DMS153 (cell line): ENCODE data around the gene PNMA6A.
A peak's percentile ranks its signal among the peaks of the same experiment; 100 is the strongest.
"Not testable (repeated sequence)": the region's sequence is repeated elsewhere in the genome, so short reads cannot be mapped to it uniquely, and the experiment has no call there.

ENCODE experiments used
- DNase-seq: peaks from one replicate; lab custom pipeline; 2025; lab: John Stamatoyannopoulos, UW

Gene PNMA6A

GRCh38 chrX:153071909-153072583 lies at the start of gene PNMA6A:
TSS of gene PNMA6A (plus strand) at chrX:153072454. CDS start at chrX:153073063, 609 bp downstream.
- DNase-seq: not testable (repeated sequence)

DNA sequence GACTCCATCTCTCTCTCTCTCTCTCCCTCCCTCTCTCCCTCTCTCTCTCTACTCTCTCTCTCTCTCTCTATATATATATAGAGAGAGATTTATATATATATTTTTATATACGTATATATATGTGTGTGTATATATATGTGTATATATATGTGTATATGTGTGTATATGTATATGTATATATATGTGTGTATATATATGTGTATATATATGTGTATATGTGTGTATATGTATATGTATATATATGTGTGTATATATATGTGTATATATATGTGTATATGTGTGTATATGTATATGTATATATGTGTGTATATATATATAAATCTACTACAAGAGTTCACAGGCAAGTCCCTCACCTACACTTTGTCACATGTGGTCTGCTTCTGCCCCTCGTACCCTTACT lies 45.8 kb upstream of the PNMA6A start:
- DNase-seq: not testable (repeated sequence)

- not testable (repeated sequence) for DNase-seq
These were observed 43.8 kb upstream of the PNMA6A start for GRCh38 chrX:153028487-153028886.

DNA sequence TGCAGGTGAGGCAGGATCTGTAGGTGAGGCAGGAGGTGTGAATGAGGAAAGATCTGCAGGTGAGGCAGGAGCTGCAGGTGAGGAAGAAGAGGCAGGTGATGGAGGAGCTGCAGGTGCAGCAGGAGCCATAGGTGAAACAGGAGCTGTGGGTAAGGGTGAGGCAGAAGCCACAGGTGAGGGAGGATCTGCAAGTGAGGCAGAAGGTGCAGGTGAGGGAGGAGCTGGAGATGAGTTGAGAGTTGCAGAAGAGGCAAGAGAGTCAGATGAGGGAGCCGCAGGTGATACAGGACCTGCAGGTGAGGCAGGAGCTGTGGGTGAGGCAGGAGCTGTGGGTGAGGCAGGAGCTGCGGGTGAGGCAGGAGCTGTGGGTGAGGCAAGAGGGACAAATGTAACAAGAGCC lies 43.1 kb upstream of the PNMA6A start:
- no peak for DNase-seq

- no peak for DNase-seq
These were observed 42.4 kb upstream of the PNMA6A start for GRCh38 chrX:153029875-153030274.

- DNase-seq: no peak
These were observed 41.5 kb upstream of the PNMA6A start for GRCh38 chrX:153030801-153031200.

DNA sequence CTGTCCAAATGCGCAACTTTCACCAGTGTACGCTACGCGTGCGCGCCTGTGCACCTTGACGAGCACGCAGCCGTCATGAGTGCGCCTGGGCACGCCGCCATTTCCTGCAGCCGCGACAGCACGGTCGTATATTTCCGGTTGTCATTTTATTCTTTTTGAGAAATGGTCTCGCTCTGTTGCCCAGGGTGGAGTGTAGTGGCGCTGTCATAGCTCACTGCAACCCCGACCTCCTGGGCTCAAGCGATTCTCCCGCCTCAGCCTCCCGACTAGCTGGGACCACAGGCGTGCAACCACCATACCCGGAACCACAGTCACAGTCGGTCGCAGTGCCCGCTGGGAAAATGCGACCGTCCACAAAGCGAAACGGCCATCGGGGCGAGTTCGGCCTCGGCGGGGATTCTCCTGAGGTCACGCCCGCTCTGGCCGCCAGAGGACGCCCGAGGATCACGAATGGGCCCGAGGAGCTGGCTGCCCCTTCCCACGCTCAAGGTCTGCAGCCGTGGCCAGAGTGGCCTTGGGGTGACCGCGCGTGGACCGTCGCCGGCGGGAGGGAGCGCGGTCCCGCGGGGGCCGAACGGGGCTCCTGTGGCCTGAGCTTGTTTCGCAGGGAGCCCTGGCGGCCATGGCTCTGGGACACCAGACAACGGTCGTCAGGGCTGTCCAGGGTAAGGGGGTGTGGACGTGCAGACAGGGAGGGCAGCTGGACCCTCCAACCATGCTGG lies 39.7 kb upstream of the PNMA6A start:
- peak; percentile 81 for DNase-seq

DNA sequence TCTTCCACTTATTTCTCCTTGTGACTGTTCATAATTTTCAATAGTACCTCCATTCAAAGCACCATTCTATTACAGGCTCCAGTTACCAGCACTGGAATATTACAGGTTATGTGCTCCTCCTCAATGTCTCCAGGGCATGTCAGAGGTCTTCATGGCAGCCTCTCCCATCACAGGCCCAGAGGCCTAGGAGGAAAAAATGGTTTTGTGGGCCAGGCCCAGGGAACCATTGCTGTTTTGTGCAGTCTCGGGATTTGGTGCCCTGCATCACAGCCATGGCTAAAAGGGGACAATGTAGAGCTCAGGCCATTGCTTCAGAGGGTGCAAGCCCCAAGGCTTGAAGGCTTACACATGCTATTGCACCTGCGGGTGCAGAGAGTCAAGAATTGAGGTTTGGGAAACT lies 23.2 kb upstream of the PNMA6A start:
- DNase-seq: no peak

GRCh38 chrX:153052534-153052933 lies 19.7 kb upstream of the PNMA6A start:
- DNase-seq: no peak

DNA sequence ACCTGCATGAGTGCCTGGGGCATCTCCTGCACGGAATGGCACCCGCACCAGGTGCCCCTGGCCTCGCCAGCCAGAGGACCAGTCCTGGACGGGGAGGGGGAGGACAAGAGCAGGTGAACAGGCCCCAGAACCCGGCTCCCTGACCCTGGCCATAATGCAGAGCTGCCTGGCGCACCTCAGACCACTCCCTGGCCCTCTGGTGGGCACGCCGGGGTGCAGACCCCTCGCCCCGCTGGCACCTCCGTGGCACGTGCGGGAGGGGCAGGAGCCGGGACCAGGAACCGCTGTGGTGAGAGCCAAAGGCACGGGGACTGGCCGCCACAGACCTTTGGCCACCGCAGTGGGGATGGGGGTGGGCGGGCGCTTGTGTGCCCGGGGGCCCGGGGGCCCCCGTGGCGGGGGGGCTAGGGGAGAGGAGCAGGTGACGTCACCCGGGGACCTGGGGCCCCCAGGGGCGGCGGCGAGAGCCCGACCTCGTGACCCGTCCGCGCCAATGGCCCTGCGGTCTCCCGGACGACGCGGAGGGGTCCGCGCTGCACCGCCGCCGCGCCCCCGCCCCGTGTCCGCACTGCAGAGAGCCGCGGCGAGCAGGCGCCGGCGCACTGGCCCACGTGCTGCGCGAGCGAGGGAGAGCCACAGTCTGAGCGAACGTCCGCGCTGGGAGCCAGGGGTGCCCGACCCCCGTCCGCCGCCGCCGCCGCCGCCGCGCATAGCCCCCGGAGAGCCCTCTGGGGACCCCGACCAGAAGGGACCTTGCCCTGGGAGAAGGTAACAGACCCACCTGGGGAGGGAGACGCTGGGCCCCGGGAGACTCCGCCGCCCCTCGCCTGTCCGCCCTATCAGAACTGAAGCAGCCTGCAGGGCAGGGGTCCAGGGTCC lies 16.1 kb upstream of the PNMA6A start, which contains the start of gene PNMA3:
Gene PNMA3 (plus strand): TSS at position 600 of the 879 bp plus-strand sequence. CDS start 586 bp downstream, outside the sequence.
- no peak for DNase-seq

GRCh38 chrX:153057281-153057680 lies 15.0 kb upstream of the PNMA6A start:
- DNase-seq: no peak

DNA sequence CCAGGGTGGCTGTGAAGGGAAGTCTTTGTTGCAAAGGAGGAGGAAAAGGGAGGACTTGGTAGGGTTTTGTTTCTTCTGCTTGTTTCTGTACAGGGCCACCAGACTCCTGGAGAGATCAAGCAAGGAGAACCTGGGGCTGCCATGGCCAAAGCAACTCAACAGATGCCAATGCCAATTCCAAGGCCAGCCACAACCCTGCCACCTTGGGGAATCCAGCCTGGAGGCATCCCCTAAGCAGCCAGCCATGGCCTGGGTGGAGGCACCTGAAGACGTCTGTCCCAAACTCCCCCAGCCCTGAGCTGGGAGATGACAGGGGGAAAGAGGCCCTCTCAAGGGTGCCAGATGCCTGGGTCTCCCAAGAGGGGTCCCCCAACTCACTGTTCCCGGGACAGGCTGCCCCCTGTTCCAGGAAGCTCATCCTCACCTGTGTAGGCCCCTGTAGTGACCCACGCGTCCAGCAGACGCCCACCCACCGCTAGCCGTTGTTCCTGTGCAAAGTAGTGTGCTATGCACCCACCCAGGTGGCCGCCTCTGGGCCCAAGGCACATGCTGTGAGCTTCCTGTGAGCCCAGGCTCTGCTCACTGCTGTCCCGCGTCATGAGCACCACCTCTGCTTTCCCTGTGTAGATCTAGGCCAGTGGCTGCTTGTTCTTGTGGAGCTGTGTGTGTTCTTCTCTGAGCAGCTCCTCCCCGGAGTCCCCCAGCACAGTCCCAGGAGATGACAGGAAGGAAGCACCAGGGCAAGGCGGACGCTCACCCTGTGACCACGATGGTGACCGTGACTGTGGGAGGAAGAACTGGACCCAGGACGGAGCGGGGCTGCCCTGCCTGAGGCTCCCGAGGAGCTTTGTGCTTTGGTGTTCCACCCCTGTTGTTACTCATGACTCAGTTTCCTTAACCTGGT lies 12.8 kb upstream of the PNMA6A start:
- DNase-seq: no peak

DNA sequence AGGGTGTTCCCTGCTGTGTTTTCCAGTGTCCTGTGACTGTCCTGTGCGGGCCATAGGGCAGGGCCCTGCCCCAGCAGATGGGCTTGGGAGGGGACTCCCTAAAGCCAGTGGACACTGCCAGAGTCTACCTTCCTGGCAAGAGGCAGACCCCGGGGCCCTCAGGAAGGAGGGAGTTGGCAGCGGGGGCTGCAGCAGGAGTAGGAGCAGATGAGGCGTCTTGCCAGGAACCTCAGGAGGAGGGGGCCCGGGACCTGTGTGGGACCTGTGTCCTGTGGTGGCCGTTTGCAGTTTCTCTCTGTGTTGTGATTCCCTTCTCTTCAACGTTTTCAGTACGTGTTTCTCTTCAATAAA lies 12.2 kb upstream of the PNMA6A start:
- DNase-seq: no peak

GRCh38 chrX:153061732-153062131 lies 10.5 kb upstream of the PNMA6A start:
- no peak for DNase-seq

DNA sequence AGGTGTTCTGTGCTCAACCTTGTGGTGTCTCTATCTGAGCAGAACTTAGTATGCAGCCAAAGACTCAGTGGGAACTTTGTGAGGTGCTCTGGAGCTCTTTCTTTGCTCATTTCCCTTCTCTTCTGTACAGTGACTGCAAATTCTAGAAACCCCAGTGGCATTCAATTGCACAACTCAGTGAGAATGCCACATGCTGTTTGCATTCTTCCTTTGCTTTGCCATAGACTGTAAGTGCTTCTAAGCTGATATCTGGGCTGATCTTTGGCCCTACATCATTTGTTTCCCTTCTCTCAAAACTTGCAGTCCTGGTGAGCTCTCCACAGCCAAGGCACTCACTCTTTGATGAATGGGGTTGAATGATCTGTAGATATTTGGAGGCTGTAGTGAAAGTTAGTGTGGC lies 8.9 kb upstream of the PNMA6A start:
- no peak for DNase-seq

GRCh38 chrX:153064061-153064460 lies 8.2 kb upstream of the PNMA6A start:
- DNase-seq: no peak

- DNase-seq: no peak
These were observed 6.9 kb upstream of the PNMA6A start for GRCh38 chrX:153065389-153065788.

DNA sequence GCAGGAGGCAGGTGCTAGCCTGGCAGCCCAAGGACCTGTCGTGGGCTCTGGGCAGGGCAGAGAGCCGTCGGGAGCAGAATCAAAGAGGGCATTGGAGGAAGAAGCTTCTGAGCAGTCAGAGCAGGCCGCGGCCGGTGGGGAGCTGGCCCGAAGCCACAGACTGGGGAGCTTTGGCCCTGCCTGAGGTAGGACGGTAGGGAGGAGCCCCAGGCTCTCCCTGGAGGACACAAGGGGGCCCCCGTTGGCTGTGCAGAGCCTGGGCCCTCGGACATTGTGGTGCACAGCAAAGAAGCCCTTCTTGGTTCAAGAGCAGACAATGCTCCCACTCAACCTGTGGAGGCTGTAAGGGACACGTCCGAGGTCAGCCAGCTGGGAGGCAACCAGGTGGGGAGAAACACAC lies 5.9 kb upstream of the PNMA6A start:
- DNase-seq: not testable (repeated sequence)

DNA sequence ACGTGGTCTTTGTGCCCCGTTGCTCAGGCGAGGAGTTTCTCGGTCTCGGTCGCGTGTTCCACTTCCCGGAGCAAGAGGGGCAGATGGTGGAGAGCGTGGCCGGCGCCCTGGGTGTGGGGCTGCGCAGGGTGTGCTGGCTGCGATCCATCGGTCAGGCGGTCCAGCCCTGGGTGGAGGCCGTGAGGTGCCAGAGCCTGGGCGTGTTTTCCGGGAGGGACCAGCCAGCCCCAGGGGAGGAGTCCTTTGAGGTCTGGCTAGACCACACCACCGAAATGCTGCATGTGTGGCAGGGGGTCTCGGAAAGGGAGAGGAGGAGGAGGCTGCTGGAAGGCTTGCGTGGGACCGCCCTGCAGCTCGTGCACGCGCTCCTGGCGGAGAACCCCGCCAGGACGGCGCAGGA lies 1.1 kb downstream of the PNMA6A start:
- DNase-seq: not testable (repeated sequence)

- DNase-seq: no peak
These were observed 2.1 kb downstream of the PNMA6A start for GRCh38 chrX:153074262-153074899.

GRCh38 chrX:153074935-153075334 lies 2.7 kb downstream of the PNMA6A start:
- no peak for DNase-seq
